ENCODE data around the gene ARHGEF4.
"Not testable (repeated sequence)": the region's sequence is repeated elsewhere in the genome, so short reads cannot be mapped to it uniquely, and the experiment has no call there.

The ARHGEF4 gene

GRCh38 chr2:130887643-130888042 is 50.9 kb downstream of the ARHGEF4 start:
- no peak for DNase-seq

- no peak for DNase-seq
Observed at GRCh38 chr2:130890941-130891669, 54.4 kb downstream of the ARHGEF4 start.

DNA sequence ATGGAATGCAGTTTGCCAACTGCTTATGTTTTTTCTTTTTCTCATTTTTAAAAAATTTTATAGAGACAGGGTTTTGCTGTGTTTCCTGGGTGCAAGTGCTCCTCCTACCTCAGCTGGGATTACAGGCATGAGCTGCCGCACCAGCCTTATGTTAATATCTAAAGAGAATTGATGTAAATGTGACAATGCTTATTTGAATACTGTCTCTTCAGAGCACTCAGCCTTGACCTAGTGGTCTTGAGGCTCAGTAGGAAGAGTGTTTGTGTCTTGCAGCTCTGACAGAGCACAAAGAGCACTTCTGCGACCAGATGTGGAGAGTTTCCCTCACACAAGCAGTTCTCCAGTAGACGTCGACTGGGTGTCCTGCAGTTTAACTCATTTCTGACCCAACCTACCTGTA is 55.3 kb downstream of the ARHGEF4 start:
- DNase-seq, result no peak

DNA sequence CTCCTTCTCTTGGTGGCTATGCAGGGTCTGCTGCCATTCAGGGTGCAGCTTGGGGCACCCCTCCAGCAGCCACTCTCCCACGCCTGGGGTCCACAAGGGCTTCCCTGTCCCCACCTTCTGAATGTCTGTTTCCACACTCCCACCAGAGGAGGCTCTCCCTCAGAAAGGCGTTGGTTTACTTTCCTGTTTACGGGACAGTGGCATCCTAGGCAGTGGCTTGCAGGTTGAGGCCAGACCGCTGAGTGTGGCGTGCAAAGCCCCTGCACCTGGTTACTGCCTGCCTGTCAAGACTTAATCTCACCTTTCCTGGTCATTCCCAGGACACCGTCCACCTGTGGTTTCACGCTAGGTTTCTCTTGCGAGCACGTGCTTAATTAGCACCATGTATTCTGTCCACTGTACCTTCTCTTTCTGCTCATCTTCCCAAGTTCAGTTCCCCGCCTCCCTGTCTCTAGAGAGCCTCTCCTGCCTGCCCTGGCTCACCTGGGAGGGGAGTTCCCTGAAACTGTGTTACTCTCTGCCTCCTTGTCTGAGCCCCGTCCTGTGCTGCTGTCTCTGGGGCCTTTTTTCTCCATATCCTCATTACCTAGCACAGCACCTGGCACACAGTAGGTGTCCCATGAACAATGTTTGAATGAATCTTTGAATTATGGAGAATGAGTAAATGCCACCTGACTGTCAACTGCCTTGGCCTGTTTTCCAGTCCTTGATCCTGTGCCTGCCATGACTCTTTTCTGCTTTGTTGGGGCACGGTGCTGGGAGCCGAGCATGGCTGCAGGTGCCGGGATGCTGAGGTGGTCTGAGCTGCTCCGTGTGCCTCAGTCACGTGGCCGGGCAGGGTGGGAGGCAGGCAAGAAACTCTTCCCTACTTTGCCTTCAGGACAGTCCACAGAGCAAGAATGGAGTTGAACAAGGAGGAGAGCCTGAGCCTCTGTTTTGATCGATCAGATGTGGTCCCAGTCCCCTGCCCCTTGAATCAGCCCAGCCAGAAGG is 56.4 kb downstream of the ARHGEF4 start:
- DNase-seq, result no peak

- DNase-seq, result no peak
Observed at GRCh38 chr2:130894326-130894942, 57.7 kb downstream of the ARHGEF4 start.

DNA sequence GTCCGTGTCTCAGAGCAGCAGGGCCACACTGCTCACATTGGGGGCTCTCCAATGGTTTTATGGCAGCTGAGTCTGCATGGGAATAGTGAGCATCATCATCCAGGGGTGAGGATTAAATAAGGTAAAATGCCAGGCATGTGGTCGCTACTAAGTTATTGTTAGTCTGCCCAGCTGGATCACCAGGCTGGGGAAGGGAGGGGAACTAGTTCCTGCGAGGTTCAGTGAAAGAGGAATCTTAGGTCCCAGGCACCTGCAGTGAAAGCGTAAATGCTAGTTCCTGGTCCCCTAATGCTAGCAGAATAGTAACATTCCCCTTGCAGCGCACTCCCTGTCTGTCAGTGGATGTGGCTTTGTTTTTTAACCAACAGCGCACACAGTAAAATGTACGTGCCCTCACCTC is 60.1 kb downstream of the ARHGEF4 start:
- DNase-seq, result no peak

DNA sequence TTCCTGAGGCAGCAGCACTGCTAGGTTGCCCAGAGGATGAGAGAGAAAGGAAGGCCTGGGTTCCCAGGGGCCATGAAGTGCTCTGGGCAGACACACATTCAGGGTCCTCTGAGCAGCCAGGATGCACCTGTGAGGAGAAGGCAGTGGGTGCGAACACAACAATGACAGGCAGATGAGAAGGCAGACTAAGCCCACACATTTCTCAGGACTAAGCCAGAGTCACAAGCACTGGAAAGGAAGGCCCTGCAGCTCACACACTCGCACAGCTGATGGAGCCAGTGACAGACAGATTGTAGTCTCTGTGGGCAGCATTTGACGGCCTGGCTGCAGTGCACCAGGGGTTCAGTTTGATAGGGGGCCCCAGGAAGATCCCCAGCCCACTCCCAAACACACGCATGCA is 61.8 kb downstream of the ARHGEF4 start:
- no peak for DNase-seq

GRCh38 chr2:130899306-130899705 is 62.6 kb downstream of the ARHGEF4 start:
- no peak for DNase-seq

DNA sequence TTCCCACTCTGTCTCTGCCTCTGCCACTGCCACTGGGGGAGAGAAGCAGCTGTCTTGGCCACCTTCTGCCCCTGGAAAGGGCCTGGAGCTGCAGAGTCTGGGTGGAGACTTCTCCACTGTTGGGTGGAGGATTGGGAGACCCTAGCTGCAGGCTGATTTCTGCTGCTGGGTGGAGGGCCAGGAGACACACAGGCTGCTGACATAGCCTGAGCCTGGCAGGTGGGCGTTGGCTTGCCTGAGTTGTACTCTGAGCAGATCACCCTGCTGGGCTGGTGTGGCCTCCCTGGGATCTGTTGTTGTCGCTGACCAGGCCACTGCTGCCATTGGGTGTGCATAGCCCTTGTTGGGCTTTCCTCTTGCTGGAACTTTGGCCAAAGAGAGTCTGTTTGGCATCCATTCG is 64.3 kb downstream of the ARHGEF4 start:
- DNase-seq, result no peak

DNA sequence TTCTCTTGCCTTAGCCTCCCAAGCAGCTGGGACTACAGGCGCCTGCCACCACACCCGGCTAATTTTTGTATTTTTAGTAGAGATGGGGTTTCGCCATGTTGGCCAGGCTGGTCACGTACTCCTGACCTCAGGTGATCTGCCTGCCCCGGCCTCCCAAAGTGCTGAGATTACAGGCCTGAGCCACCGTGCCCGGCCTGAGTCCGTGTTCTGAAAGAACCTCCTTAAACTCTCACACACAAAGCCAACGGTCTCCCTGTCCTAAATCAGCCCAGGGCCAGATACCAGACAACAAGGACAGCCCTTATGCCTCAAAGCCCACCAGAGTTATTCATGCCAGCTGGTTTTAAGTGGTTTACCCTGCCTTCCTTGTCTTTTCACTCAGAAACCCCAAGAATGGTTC is 64.9 kb downstream of the ARHGEF4 start:
- DNase-seq, result not testable (repeated sequence)

DNA sequence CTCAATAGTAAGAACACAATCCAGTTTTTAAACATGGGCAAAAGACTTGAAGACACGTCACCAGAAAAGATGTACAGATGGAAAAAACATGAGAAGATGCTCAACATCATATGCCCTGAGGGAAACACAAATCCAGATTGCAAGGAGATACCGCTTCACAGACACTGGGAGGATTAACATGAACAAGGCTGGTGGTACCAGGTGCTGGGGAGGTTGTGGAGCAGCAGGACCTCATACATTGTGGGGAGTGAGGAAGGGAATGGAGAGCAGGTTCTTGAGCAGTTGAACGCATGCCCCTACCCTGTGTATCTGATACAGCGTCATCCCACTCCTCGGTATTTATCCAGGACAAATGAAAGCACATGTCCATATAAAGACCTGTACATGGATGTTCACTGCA is 72.1 kb downstream of the ARHGEF4 start:
- no peak for DNase-seq

GRCh38 chr2:130910931-130911330 is 74.2 kb downstream of the ARHGEF4 start:
- DNase-seq, result no peak

GRCh38 chr2:130911482-130911881 is 74.8 kb downstream of the ARHGEF4 start:
- DNase-seq, result no peak

GRCh38 chr2:130911996-130912395 is 75.3 kb downstream of the ARHGEF4 start:
- no peak for DNase-seq

DNA sequence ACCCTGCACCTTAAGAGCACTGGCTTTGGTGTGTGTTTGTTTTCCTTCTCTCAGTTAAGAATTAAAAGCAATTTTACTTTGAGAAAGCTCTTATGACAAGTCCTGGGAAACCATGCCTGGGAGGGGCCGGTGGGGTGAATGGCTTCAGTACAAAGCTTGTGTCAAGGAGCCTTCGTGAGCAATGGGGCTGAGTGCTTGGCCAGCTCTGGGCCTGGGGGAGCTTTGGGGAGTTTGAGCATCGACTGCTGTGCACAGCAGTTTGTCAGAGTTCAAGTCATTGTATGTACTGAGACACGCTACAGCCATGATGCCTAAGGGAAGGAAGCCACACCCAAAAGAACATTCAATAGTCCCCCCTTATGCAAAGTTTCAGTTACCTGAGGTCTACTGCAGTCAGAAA is 75.8 kb downstream of the ARHGEF4 start:
- no peak for DNase-seq

DNA sequence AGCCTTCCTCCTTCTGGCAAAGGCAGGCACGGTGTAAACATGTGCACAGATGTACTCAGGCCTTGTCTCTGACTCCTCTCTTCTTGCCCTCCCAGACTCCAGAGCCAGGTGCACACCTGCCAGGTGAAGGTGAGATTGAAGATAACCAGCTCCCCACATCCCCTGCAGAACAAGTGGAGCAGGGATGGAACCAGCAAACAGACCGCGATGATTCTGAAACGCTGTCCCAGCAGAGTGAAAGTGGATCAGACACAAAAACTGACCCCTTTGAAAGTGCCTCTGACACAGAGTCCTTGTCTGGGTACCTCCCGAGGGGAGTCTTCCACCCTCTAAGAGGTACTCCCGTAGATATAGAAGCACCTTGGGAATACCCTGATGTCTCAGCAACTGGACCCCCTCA is 77.2 kb downstream of the ARHGEF4 start:
- DNase-seq, result no peak

GRCh38 chr2:130915149-130915548 is 78.4 kb downstream of the ARHGEF4 start:
- no peak for DNase-seq

GRCh38 chr2:130915595-130916437 is 79.1 kb downstream of the ARHGEF4 start:
- no peak for DNase-seq

GRCh38 chr2:130916438-130916705 is 79.7 kb downstream of the ARHGEF4 start:
- DNase-seq, result no peak

DNA sequence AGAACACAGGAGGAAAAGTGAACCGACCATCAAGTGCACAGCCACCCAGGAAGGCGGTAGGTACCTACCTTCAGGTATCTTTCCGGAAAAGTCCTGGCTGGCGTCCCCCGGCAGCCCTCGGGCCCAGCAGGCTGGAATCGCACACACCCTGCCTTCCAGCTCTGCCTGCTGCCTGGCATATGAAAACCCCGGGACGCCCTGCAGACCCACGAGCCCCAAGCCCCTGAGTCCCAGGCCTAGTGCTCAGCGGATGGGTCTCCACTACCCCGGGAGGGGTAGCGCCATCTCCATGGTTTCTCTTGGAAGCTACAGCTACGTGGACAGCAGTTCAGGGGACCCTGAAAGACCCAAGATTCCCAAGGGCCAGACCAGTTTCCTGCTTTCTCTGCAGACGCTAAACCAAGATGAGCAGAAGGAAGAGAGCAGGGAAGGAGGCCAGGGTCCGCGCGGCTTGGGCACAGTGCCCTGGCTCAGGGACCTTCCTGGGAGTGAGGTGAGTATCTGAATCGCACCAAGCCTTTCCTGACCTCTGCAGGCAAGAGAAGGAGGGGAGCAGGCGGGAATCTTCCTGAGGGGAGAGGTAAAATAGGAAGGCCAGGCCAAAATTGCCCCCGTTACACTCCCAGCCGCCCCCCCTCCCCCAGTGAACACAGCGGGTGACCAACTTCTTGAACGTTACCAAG is 80.4 kb downstream of the ARHGEF4 start:
- DNase-seq, result no peak

- DNase-seq, result no peak
Observed at GRCh38 chr2:130918393-130918792, 81.7 kb downstream of the ARHGEF4 start.

DNA sequence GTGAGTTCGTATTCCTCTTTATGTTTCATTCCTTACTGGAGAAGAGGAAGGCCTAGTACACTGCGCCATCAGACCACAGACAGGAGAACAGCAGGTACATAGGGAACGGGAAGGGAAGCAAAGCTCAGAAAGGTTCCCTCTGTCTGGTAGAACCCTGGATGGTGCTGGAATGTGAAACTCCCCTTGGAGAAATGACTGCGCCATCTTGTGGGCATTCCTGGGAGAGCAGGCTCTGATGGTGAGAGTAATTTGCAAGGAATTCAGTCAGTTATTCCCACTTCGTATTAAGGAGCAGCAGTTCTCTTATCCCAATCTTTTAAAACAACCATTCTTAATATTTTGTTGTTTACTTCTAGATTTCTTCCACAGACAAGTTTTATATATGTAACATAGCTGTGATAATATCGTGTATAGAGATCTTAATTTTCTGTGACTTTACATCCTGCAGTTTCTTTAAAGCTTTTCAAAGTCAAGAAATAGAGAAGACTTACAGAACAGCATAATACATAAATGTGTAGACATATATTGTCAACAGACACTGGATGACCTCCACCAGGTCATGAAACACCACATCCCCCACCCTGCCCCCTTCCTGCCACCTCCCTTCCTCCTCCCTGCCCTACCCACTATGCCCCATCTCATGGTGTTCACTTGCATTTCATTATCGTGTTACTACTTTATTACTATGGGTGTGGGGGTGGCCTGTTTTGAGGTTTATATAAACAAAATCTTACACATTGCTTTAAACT is 83.9 kb downstream of the ARHGEF4 start:
- peak; percentile 72 for DNase-seq
